Measurements from ENCODE around the gene VPS37B.

GRCh38 chr12:122836027-122836921 lies 59.6 kb downstream of the VPS37B start:
- TF ChIP-seq, protein P1, sequence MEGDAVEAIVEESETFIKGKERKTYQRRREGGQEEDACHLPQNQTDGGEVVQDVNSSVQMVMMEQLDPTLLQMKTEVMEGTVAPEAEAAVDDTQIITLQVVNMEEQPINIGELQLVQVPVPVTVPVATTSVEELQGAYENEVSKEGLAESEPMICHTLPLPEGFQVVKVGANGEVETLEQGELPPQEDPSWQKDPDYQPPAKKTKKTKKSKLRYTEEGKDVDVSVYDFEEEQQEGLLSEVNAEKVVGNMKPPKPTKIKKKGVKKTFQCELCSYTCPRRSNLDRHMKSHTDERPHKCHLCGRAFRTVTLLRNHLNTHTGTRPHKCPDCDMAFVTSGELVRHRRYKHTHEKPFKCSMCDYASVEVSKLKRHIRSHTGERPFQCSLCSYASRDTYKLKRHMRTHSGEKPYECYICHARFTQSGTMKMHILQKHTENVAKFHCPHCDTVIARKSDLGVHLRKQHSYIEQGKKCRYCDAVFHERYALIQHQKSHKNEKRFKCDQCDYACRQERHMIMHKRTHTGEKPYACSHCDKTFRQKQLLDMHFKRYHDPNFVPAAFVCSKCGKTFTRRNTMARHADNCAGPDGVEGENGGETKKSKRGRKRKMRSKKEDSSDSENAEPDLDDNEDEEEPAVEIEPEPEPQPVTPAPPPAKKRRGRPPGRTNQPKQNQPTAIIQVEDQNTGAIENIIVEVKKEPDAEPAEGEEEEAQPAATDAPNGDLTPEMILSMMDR (IDR thresholded peaks at IDR 0.05 in 4 of 5, conservative IDR thresholded peaks at IDR 0.05 in 1 of 5), result no peak
- no peak for TF ChIP-seq POLR2A (IDR thresholded peaks at IDR 0.05)
